DMS53 treated with DMSO at 0.1 percent for 48 hours (cell line): ENCODE results near the gene ARSA.
"Not testable (repeated sequence)": the region's sequence is repeated elsewhere in the genome, so short reads cannot be mapped to it uniquely, and the experiment has no call there.

Experiments used
- DNase-seq: peaks from one replicate; lab custom pipeline; 2025; ENCODE audit not compliant: unreplicated experiment; lab: John Stamatoyannopoulos, UW

The ARSA gene

DNA sequence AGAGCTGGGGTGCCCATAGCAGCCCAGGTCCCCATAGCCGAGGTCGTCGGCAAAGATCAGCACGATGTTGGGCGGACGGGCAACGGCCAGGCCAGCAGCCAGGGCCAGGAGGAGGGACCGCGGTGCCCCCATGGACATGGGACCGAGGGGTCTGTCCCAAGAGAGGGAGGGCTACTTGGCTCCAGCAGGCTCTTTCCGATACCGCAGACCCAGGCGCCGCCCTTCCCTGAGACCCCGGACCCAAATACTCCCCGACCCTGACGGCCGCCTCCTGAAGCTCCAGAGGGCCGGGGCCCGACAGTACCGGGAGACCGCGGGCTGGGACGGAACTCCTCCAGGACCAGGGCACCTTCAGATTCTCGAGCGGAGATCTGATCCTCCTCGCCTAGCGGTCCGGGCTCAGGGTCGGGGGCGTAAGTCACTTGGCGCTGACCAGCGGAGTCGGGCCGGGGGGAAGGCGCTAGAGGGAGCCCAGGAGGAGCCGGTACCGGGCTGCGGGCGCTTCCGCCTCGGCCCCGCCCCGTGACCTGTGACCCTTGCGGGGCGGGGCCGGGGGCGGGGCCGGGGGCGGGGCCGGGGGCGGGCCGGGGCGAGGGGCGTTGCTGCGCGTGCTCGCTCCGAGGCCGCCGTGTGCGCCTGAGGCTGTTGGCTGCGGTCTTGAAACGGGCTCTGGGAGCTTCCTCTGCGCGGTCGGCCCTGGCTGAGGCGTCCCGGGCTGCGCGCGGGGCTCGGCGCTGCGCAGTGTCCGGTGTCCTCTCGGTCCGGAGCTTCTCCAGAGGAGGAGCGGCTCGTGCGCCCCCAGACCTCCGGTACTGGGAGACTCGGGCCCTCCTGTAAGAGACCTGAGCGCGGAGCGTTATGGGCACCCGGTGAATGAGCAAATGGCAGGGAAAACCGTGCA lies at the start of gene ARSA:
TSS of gene ARSA (minus strand) at position 511 of the 901 bp plus-strand sequence. CDS start at position 138, 373 bp downstream.
- DNase-seq = peak; percentile 49

GRCh38 chr22:50676661-50677492 lies 48.9 kb upstream of the ARSA start:
- no peak for DNase-seq

- DNase-seq = no peak
Measured at GRCh38 chr22:50676180-50676636, 48.3 kb upstream of the ARSA start.

GRCh38 chr22:50675553-50676179 lies 47.7 kb upstream of the ARSA start:
- no peak for DNase-seq

DNA sequence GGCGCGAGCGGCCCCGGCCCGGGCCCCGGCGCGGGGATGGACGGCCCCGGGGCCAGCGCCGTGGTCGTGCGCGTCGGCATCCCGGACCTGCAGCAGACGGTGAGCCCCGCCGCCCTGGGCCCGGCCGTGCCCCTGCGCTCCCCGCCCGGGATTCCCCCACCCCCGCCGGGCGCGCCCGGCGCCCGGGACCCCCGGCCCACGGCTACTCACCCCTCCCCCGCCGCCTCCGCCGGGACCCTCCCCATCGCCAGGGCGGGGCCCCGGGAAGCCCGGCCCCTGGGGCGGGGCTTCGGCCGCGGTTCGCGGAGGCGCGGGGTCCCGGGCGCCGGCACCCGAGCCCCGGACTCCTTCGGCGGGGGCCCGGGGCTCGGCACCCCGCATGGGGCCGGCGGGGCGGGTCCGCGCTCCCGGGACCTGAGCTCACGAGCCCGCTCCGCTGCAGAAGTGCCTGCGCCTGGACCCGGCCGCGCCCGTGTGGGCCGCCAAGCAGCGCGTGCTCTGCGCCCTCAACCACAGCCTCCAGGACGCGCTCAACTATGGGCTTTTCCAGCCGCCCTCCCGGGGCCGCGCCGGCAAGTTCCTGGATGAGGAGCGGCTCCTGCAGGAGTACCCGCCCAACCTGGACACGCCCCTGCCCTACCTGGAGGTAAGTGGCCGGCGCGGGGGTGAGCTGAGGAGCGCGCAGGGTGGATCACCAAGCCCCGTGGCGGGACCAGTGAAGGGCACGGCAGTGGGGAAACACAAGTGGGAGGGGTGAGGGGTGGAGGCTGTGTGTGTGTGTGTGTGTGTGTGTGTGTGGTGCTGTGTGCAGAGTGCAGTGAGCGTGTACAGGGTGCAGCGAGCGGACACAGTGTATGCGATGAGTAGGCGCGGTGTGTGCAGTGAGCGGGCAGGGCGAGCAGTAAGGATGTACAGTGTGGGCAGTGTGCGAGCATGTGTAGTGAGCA lies 46.9 kb upstream of the ARSA start:
- DNase-seq = peak; percentile 22

DNA sequence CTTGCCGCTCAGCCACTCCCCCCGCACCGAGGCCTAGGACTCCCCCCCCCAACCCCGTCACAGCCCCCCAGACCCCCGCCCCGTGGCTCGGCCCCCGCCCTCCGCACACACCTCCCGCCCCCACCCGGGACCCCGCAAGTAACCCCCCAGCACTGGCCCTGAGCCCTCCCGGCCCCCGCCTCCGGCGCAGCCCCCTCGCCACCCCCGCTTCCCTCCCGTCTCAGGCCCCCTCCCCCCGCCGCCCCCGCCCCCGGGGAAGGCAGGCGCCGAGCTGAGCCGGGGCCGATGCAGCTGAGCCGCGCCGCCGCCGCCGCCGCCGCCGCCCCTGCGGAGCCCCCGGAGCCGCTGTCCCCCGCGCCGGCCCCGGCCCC lies 46.2 kb upstream of the ARSA start:
- DNase-seq = no peak

- DNase-seq = no peak
Measured at GRCh38 chr22:50673231-50674129, 45.5 kb upstream of the ARSA start.

GRCh38 chr22:50672471-50673230 lies 44.7 kb upstream of the ARSA start, which contains the start of gene SHANK3:
TSS of gene SHANK3 (plus strand) at chr22:50672823.
- DNase-seq = no peak

DNA sequence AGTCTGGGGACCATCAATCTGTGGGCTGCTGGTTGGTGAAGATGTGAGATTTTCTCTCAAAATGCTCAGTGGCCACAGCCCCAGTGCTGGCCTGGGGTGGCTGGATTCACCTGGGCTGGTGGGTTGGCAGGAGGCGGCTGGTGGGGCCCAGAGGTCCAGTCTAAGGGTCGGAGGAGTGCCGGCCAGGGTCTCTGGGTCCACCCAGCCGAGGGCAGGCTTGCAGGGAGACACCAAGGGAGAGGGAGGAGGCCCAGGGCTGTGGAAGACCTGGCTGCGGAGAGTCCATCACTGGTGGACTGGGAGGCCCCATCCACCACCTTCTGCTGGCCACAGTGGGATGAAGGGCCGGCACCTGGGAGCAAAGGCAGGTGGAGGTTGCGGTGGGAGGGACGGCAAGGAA lies 44.1 kb upstream of the ARSA start:
- no peak for DNase-seq

DNA sequence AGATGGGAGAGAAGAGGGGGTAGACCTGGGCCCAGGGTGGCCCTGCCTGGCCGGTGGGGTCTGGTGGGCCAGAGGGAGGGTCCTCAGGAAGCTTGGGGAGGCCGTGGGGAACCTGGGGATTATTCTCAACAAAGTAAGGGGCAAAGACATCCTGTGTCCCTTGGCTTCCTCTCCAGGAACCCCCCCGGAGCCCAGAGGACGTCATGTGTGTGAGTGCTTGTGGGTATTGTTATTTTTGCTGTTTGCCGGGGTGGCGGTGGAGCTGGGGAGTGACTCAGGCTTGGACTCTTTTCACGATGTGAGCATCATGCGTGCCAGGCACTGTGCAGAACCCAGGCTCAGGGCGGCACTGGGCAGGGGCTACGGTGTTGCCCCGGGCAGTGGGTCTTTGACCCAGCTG lies 43.7 kb upstream of the ARSA start:
- no peak for DNase-seq

- no peak for DNase-seq
Measured at GRCh38 chr22:50670914-50671538, 43.1 kb upstream of the ARSA start.

GRCh38 chr22:50670513-50670912 lies 42.6 kb upstream of the ARSA start:
- DNase-seq = no peak

- DNase-seq = no peak
Measured at GRCh38 chr22:50665738-50666137, 37.8 kb upstream of the ARSA start.

- DNase-seq = no peak
Measured at GRCh38 chr22:50665212-50665611, 37.3 kb upstream of the ARSA start.

DNA sequence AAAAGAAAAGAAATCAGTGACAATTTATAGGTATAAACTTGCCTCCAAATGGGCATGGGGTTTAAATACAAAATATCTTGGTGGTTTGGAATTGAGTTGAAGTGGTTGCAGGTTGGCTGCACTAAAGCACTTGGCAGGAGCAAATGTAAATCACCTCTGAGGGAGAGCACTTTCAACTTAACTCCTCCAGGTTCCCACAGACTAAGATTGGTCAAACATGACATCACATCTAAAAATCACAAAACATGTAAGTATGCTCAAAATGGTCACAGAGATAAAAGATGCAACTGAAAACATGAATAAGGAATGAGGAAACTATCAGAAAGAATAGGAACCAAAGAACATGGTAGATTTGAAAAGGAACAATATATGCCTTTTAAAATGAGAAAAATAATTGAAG lies 32.4 kb upstream of the ARSA start:
- no peak for DNase-seq

DNA sequence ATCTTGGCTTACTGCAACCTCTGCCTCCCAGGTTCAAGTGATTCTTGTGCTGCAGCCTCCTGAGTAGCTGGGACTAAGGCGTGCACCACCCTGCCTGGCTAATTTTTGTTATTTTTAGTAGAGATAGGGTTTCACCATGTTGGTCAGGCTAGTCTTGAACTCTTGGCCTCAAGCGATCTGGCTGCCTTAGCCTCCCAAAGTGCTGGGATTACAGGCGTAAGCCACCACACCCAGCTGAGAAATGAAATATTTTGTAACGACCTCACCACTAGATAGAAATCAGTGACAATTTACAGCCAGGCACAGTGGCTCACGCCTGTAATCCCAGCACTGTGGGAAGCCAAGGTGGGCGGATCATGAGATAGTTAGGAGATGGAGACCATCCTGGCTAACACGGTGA lies 31.8 kb upstream of the ARSA start:
- DNase-seq = not testable (repeated sequence)

DNA sequence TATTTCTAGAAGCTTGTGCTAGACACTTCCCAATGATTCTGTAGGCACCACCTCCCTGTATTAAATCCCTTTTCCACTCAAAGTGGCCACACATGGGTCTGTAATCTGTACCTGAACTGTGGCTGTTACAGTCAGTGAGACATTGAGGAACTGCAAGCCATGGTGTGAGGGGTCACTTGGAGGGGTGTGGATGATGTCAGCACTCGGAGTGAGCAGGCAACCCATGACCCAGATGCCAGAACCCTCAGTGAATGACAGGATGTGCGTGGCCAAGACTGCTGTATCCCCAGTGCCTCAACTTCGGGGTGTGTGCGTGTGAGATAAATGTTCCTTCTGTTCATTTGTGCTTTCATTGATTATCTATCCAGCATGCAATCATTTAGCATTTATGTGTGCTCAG lies 30.0 kb upstream of the ARSA start:
- DNase-seq = no peak
